ENCODE measurements around the gene APBA2. TPM values are rescaled to one million over a fixed set of nuclear protein-coding genes. Genes with fewer than 3 reads are reported as not detected.

The APBA2 gene
- total and polyA plus RNA-seq, 2 of the 4 experiments (the other 2 are of a cell fraction): 21.7 to 33.0 TPM

DNA sequence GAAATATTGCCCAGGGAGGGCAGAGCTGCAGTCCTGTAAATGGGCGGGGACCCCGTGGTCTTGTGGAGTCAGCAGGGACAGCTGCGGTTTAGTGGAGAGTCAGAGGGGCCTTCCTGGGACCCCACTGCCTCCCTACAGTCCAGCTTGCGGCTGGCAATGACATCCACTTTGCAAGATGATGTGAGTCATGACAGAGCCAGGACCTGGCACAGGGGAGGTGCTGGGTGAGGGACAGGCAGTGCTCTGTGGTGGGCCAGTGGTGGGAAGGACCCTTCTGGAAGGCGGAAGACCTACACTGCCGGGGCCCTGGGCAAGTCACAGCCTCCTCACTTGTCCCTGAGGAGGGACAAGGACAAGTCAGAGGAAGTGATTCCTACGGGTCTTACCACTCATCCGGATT lies 17.8 kb downstream of the APBA2 start:
- H3K4me3 ChIP-seq (ENCODE audit: insufficient read depth, low read depth, low read length): no peak overlapping the region
- no peak overlapping the region for H4K91ac ChIP-seq (ENCODE audit: insufficient read depth, low read depth, low read length)
- peaks cover 15 to 64% of the 10 kb centered on the region in 2 experiments for H3K79me1 ChIP-seq (ENCODE audit: low read depth in 1 of 2, low read length in 2 of 2)
- TF ChIP-seq POLR2A (IDR thresholded peaks at IDR 0.05; ENCODE audit: low read depth, low read length) (no peak), NFE2L2 (IDR thresholded peaks at IDR 0.05; ENCODE audit: low read depth, low read length) (no peak), FOS (IDR thresholded peaks at IDR 0.05; ENCODE audit: low read depth, low read length) (no peak), CEBPB (IDR thresholded peaks at IDR 0.05; ENCODE audit: low read depth, low read length) (no peak), MXI1 (IDR thresholded peaks at IDR 0.05; ENCODE audit: borderline replicate concordance, low read depth, low read length) (no peak), RCOR1 (IDR thresholded peaks at IDR 0.05; ENCODE audit: insufficient replicate concordance, low read length) (no peak), RAD21 (IDR thresholded peaks at IDR 0.05; ENCODE audit: low read length) (no peak), SMC3 (IDR thresholded peaks at IDR 0.05; ENCODE audit: low read depth, low read length) (no peak), BHLHE40 (IDR thresholded peaks at IDR 0.05; ENCODE audit: low read depth, low read length) (no peak), RFX5 (IDR thresholded peaks at IDR 0.05; ENCODE audit: low read depth, low read length) (no peak), MAZ (IDR thresholded peaks at IDR 0.05; ENCODE audit: borderline replicate concordance, low read depth, low read length) (no peak), MAFK (IDR thresholded peaks at IDR 0.05; ENCODE audit: low read depth, low read length) (no peak), CHD1 (IDR thresholded peaks at IDR 0.05; ENCODE audit: low read depth, low read length) (no peak)
- TF ChIP-seq, protein P1, sequence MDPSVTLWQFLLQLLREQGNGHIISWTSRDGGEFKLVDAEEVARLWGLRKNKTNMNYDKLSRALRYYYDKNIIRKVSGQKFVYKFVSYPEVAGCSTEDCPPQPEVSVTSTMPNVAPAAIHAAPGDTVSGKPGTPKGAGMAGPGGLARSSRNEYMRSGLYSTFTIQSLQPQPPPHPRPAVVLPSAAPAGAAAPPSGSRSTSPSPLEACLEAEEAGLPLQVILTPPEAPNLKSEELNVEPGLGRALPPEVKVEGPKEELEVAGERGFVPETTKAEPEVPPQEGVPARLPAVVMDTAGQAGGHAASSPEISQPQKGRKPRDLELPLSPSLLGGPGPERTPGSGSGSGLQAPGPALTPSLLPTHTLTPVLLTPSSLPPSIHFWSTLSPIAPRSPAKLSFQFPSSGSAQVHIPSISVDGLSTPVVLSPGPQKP (IDR thresholded peaks at IDR 0.05; ENCODE audit: borderline replicate concordance, low read depth, low read length): no peak
- TF ChIP-seq, protein P2, sequence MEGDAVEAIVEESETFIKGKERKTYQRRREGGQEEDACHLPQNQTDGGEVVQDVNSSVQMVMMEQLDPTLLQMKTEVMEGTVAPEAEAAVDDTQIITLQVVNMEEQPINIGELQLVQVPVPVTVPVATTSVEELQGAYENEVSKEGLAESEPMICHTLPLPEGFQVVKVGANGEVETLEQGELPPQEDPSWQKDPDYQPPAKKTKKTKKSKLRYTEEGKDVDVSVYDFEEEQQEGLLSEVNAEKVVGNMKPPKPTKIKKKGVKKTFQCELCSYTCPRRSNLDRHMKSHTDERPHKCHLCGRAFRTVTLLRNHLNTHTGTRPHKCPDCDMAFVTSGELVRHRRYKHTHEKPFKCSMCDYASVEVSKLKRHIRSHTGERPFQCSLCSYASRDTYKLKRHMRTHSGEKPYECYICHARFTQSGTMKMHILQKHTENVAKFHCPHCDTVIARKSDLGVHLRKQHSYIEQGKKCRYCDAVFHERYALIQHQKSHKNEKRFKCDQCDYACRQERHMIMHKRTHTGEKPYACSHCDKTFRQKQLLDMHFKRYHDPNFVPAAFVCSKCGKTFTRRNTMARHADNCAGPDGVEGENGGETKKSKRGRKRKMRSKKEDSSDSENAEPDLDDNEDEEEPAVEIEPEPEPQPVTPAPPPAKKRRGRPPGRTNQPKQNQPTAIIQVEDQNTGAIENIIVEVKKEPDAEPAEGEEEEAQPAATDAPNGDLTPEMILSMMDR (conservative IDR thresholded peaks at IDR 0.05; ENCODE audit: low read depth, low read length): no peak
- TF ChIP-seq, protein P3, sequence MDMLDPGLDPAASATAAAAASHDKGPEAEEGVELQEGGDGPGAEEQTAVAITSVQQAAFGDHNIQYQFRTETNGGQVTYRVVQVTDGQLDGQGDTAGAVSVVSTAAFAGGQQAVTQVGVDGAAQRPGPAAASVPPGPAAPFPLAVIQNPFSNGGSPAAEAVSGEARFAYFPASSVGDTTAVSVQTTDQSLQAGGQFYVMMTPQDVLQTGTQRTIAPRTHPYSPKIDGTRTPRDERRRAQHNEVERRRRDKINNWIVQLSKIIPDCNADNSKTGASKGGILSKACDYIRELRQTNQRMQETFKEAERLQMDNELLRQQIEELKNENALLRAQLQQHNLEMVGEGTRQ (IDR thresholded peaks at IDR 0.05; ENCODE audit: low read depth, low read length): no peak
- H3K4ac ChIP-seq (ENCODE audit: low read depth, low read length): no peak overlapping the region
- BruUV-seq (replicated peaks): no TSS peak
- 100% methylated on average over 2 of the region's 8 CpGs; no CpG with 5 or more reads in 1 of the 2 experiments for WGBS, 2 experiments (ENCODE audit: extremely low coverage in 2 of 2, insufficient read length in 1 of 2)
- no peak overlapping the region for H2BK120ac ChIP-seq (ENCODE audit: low read depth, low read length)
- H2BK15ac ChIP-seq (ENCODE audit: low read depth, low read length): no peak overlapping the region
- POLR2A ChIA-PET (ENCODE audit: unreplicated experiment): no interaction called here
- H3K56ac ChIP-seq (ENCODE audit: extremely low read depth, insufficient read depth, low read length): no peak overlapping the region
- H4K20me1 ChIP-seq (ENCODE audit: insufficient read depth, low read length): peaks cover 9% of the 10 kb centered on the region
- in situ Hi-C loops (cut with MboI; ENCODE audit: low sequenced_read_pairs) (no loop called here), dilution Hi-C loops (cut with HindIII; ENCODE audit: low sequenced_read_pairs, unreplicated experiment) (no loop called here), intact Hi-C loops (cut with micrococcal nuclease) (no loop called here)
- peaks cover 19% of the 10 kb centered on the region for H3K9me1 ChIP-seq (ENCODE audit: insufficient read depth, low read length)
- H2BK20ac ChIP-seq (ENCODE audit: low read depth, low read length): no peak overlapping the region
- H3K18ac ChIP-seq (ENCODE audit: low read depth, low read length): no peak overlapping the region
- DNase-seq (no peak), ATAC-seq (ENCODE audit: low read depth) (no peak)
- H2AK5ac ChIP-seq (ENCODE audit: low read depth, low read length): no peak overlapping the region
- no peak overlapping the region for H4K5ac ChIP-seq (ENCODE audit: low read depth, low read length)
- H3K4me1 ChIP-seq (ENCODE audit: control insufficient read depth, insufficient read depth, low read length): peaks cover 4% of the 10 kb centered on the region; the same call in 1 of the 2 replicates
- H3K14ac ChIP-seq (replicated peaks; ENCODE audit: low read depth, low read length): no peak overlapping the region
- H4K8ac ChIP-seq (ENCODE audit: low read depth in 2 of 2, low read length in 2 of 2): no peak overlapping the region
- no peak overlapping the region for H3K27ac ChIP-seq (ENCODE audit: insufficient read depth, low read length)
- no peak overlapping the region for H2AFZ ChIP-seq (replicated peaks; ENCODE audit: low read length, poor library complexity)
- CTCF ChIA-PET: no interaction called here
- no peaks in the 10 kb centered on the region for H3K27me3 ChIP-seq (ENCODE audit: control insufficient read depth, insufficient read depth, low read length)
- H3K23ac ChIP-seq (ENCODE audit: low read depth, low read length): no peak overlapping the region
- H3K4me2 ChIP-seq (ENCODE audit: low read depth, low read length): no peak overlapping the region
- no peaks in the 10 kb centered on the region for H3K9me3 ChIP-seq (ENCODE audit: control insufficient read depth, insufficient read depth, low read length)
- no peak overlapping the region for H3K9ac ChIP-seq (ENCODE audit: low read depth, low read length)
- H2BK5ac ChIP-seq (ENCODE audit: low read depth, low read length, poor library complexity, severe bottlenecking): no peak overlapping the region
- no peaks in the 10 kb centered on the region for H3K36me3 ChIP-seq (ENCODE audit: control insufficient read depth, insufficient read depth, low read length)
- H2AK9ac ChIP-seq (replicated peaks; ENCODE audit: low read depth, low read length, poor library complexity): no peak overlapping the region
